ENCODE measurements around the gene SLC2A6.

The SLC2A6 gene

GRCh38 chr9:133465984-133466383 lies 12.9 kb downstream of the SLC2A6 start:
- no peak for DNase-seq (ENCODE audit: low spot score)
- in situ Hi-C loops (cut with MboI; ENCODE audit: low sequenced_read_pairs, unreplicated experiment), result no loop called here
- TF ChIP-seq, protein P1, sequence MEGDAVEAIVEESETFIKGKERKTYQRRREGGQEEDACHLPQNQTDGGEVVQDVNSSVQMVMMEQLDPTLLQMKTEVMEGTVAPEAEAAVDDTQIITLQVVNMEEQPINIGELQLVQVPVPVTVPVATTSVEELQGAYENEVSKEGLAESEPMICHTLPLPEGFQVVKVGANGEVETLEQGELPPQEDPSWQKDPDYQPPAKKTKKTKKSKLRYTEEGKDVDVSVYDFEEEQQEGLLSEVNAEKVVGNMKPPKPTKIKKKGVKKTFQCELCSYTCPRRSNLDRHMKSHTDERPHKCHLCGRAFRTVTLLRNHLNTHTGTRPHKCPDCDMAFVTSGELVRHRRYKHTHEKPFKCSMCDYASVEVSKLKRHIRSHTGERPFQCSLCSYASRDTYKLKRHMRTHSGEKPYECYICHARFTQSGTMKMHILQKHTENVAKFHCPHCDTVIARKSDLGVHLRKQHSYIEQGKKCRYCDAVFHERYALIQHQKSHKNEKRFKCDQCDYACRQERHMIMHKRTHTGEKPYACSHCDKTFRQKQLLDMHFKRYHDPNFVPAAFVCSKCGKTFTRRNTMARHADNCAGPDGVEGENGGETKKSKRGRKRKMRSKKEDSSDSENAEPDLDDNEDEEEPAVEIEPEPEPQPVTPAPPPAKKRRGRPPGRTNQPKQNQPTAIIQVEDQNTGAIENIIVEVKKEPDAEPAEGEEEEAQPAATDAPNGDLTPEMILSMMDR (IDR thresholded peaks at IDR 0.05; ENCODE audit: borderline replicate concordance, control extremely low read depth, extremely low read depth, insufficient read depth, missing control alignments), result no peak

- in situ Hi-C loops (cut with MboI; ENCODE audit: low sequenced_read_pairs, unreplicated experiment), result no loop called here
- TF ChIP-seq, protein P1 (IDR thresholded peaks at IDR 0.05; ENCODE audit: borderline replicate concordance, control extremely low read depth, extremely low read depth, insufficient read depth, missing control alignments), result no peak
- DNase-seq (ENCODE audit: low spot score), result no peak
Observed at GRCh38 chr9:133464638-133465037, 14.3 kb downstream of the SLC2A6 start.

GRCh38 chr9:133463864-133464615 lies 14.9 kb downstream of the SLC2A6 start:
- TF ChIP-seq, protein P1 (IDR thresholded peaks at IDR 0.05; ENCODE audit: borderline replicate concordance, control extremely low read depth, extremely low read depth, insufficient read depth, missing control alignments), result no peak
- DNase-seq (ENCODE audit: low spot score), result no peak
- in situ Hi-C loops (cut with MboI; ENCODE audit: low sequenced_read_pairs, unreplicated experiment), result no loop called here

DNA sequence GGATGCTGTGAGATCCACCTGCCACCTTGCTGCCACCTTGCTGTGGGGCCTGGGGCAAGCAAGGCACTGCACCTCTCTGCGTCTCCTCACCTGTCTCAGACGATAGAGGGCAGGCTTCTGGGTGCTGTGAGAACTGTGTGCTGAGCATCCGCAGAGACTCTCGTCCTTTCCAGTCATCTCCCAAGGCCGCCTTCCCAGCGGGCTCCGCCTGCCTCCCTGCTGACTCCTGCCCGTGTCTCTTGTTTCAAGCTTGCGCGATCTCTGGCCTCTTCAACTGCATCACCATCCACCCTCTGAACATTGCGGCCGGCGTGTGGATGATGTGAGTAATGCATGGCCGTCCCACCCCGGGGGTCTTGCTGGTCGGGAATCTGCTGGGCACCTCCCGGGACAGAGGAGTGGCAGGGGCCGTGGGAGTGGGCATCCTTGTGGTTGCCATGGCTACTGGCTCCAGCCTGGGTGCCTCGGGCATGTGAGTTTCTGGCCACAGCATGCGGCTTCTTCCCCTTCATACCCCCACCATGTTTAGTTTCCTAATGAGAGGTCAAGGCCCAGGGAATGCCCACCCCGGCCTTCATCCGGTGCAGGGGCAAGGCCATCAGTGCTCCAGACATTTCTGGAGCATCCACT lies 15.6 kb downstream of the SLC2A6 start:
- in situ Hi-C loops (cut with MboI; ENCODE audit: low sequenced_read_pairs, unreplicated experiment), result no loop called here
- DNase-seq (ENCODE audit: low spot score), result no peak
- TF ChIP-seq, protein P1 (IDR thresholded peaks at IDR 0.05; ENCODE audit: borderline replicate concordance, control extremely low read depth, extremely low read depth, insufficient read depth, missing control alignments), result peak; percentile 20

DNA sequence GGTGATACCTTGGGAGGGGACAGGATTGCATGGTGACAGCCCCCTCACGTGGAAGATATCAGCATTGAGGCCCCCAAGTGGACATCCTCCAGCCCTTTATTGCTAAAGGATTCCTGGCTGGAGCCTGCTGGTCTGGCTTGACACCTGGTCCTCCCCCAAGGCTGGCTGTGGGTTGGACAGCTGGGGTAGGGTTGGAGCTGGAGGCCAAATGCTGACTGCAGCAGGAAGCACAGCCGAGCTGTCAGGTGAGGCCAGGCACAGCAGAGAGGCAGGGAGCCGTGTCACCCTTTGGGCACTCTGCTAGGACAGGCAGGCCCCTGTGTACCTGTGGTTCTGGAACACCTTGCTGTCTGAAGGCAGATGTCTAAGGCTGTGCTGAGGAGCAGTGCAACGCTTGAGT lies 16.9 kb downstream of the SLC2A6 start:
- in situ Hi-C loops (cut with MboI; ENCODE audit: low sequenced_read_pairs, unreplicated experiment), result no loop called here
- TF ChIP-seq, protein P1 (IDR thresholded peaks at IDR 0.05; ENCODE audit: borderline replicate concordance, control extremely low read depth, extremely low read depth, insufficient read depth, missing control alignments), result no peak
- no peak for DNase-seq (ENCODE audit: low spot score)

GRCh38 chr9:133460405-133461175 lies 18.3 kb downstream of the SLC2A6 start:
- in situ Hi-C loops (cut with MboI; ENCODE audit: low sequenced_read_pairs, unreplicated experiment), result no loop called here
- TF ChIP-seq, protein P1 (IDR thresholded peaks at IDR 0.05; ENCODE audit: borderline replicate concordance, control extremely low read depth, extremely low read depth, insufficient read depth, missing control alignments), result no peak
- DNase-seq (ENCODE audit: low spot score), result peak; percentile 76

Measured in GM13976 (cell line).